SK-N-SH (cell line): ENCODE data around the gene ISLR. TPM values are rescaled to one million over a fixed set of nuclear protein-coding genes. Genes with fewer than 3 reads are reported as not detected.
A peak's percentile ranks its signal among the peaks of the same experiment; 100 is the strongest.

Source experiments
- CTCF ChIA-PET: fragments of 300-600, 350-600 bp; formaldehyde crosslinking; extraction: SDS; loops from one replicate; lab custom pipeline; 2021; lab: Yijun Ruan, JAX
- POLR2A ChIA-PET: fragments of 350-600 bp; sonication (Branson Sonifier 250); formaldehyde crosslinking; extraction: SDS; loops from one replicate; lab custom pipeline; 2020; ENCODE audit warnings: antibody characterized with exemption, inconsistent platforms; lab: Yijun Ruan, JAX
- DNase-seq: peaks from one replicate; pipeline ENCODE4 v3.0.0; 2012
- H2AFZ ChIP-seq: fragments of 200-600 bp; sonication (generic); 2 replicates; pipeline ENCODE4 v1.8.1; 2016; ENCODE audit warnings: antibody characterized with exemption, mild to moderate bottlenecking, low read depth
- H3F3A ChIP-seq: fragments of 200-600 bp; sonication (generic); replicated peaks from 2 replicates; pipeline ENCODE3; 2016; ENCODE audit warnings: antibody characterized with exemption, mild to moderate bottlenecking; ENCODE audit not compliant: insufficient read depth
- H3K27ac ChIP-seq, 2 experiments: fragments of 200-500 bp in 1 of 2; fragments of 200-600 bp in 1 of 2; sonication (Bioruptor generic) in 1 of 2; sonication (generic), shearing (Covaris generic) in 1 of 2; 2 replicates each; pipeline versions ENCODE4 v1.5.1 to v1.6.1; 2014 to 2016; ENCODE audit warnings: low read depth in 2 of 2, inconsistent platforms in 1 of 2, low read length in 1 of 2, mild to moderate bottlenecking in 1 of 2, mixed read lengths in 1 of 2
- H3K27me3 ChIP-seq: fragments of 200-600 bp; sonication (generic), shearing (Covaris generic); 2 replicates; pipeline ENCODE4 v1.6.1; 2016; ENCODE audit warnings: mixed run types; ENCODE audit not compliant: insufficient read depth
- H3K36me3 ChIP-seq, 2 experiments: fragments of 200-500 bp in 1 of 2; fragments of 200-600 bp in 1 of 2; sonication (Bioruptor generic) in 1 of 2; sonication (generic) in 1 of 2; replicated peaks in 1 of 2; 2 replicates each; pipeline versions ENCODE3 to v1.5.1; 2014 to 2016; ENCODE audit warnings: low read length in 1 of 2, mild to moderate bottlenecking in 1 of 2; ENCODE audit not compliant: insufficient read depth in 2 of 2, control insufficient read depth in 1 of 2
- H3K4me1 ChIP-seq, 2 experiments: fragments of 200-500 bp in 1 of 2; fragments of 200-600 bp in 1 of 2; sonication (Bioruptor generic) in 1 of 2; sonication (generic), shearing (Covaris generic) in 1 of 2; 2 replicates each; pipeline versions ENCODE4 v1.5.1 to v1.6.1; 2014 to 2016; ENCODE audit warnings: low read depth in 1 of 2, low read length in 1 of 2, mixed run types in 1 of 2; ENCODE audit not compliant: insufficient read depth in 2 of 2, control insufficient read depth in 1 of 2
- H3K4me2 ChIP-seq: fragments of 200-600 bp; sonication (generic), shearing (Covaris generic); 2 replicates; pipeline ENCODE4 v1.6.1; 2017; ENCODE audit warnings: mixed run types
- H3K4me3 ChIP-seq, 2 experiments: fragments of 200-500 bp in 1 of 2; fragments of 200-600 bp in 1 of 2; sonication (Bioruptor generic) in 1 of 2; sonication (generic), shearing (Covaris generic) in 1 of 2; 2 replicates each; pipeline versions ENCODE4 v1.5.1 to v1.8.1; 2014 to 2016; ENCODE audit warnings: low read depth in 2 of 2, inconsistent platforms in 1 of 2, low read length in 1 of 2, mild to moderate bottlenecking in 1 of 2, mixed read lengths in 1 of 2, moderate library complexity in 1 of 2
- H3K79me2 ChIP-seq: fragments of 200-600 bp; sonication (generic); 2 replicates; pipeline ENCODE4 v1.8.1; 2017; ENCODE audit warnings: mild to moderate bottlenecking; ENCODE audit not compliant: insufficient read depth
- H3K9ac ChIP-seq: fragments of 200-600 bp; sonication (generic); 2 replicates; pipeline ENCODE4 v1.6.1; 2017; ENCODE audit warnings: mixed run types
- H3K9me2 ChIP-seq: fragments of 200-600 bp; sonication (generic); 2 replicates; pipeline ENCODE4 v1.6.1; 2017; ENCODE audit warnings: mixed run types
- H3K9me3 ChIP-seq: fragments of 200-600 bp; sonication (generic); 2 replicates; pipeline ENCODE4 v1.6.1; 2017; ENCODE audit warnings: mixed run types, mild to moderate bottlenecking, moderate library complexity
- H4K20me1 ChIP-seq: fragments of 200-600 bp; sonication (generic); 2 replicates; pipeline ENCODE4 v1.6.1; 2017; ENCODE audit warnings: mild to moderate bottlenecking, mixed run types; ENCODE audit not compliant: insufficient read depth
- CHD2 ChIP-seq: fragments of 150-350 bp; IDR thresholded peaks from 2 replicates; pipeline ENCODE4 v1.6.1; 2018; ENCODE audit warnings: low read length; ENCODE audit not compliant: partially characterized antibody
- CTCF ChIP-seq: fragments of 200-600 bp; sonication (generic); IDR thresholded peaks from 2 replicates; pipeline ENCODE4 v1.6.1; 2017; ENCODE audit warnings: antibody characterized with exemption, mild to moderate bottlenecking, moderate library complexity
- ELF1 ChIP-seq: IDR thresholded peaks from 2 replicates; pipeline ENCODE4 v1.4.0; 2012
- EP300 ChIP-seq, 2 experiments: IDR thresholded peaks; 2 replicates each; pipeline versions ENCODE4 v1.4.0 to v1.6.1; 2012; ENCODE audit warnings: borderline replicate concordance in 1 of 2, low read depth in 1 of 2, low read length in 1 of 2
- FOSL2 ChIP-seq: IDR thresholded peaks from 2 replicates; pipeline ENCODE4 v1.4.0; 2012; ENCODE audit warnings: low read depth, mild to moderate bottlenecking, moderate library complexity, borderline replicate concordance
- FOXJ3 ChIP-seq: sonication (generic); formaldehyde crosslinking; IDR thresholded peaks from 2 replicates; pipeline ENCODE4 v1.5.1; 2020; ENCODE audit warnings: mild to moderate bottlenecking, missing genetic modification reagents
- FOXM1 ChIP-seq: IDR thresholded peaks from 2 replicates; pipeline ENCODE4 v1.4.0; 2012; ENCODE audit warnings: low read depth, mild to moderate bottlenecking
- MEF2A ChIP-seq: IDR thresholded peaks from 2 replicates; pipeline ENCODE4 v1.4.0; 2012; ENCODE audit warnings: low read depth, borderline replicate concordance
- NFIC ChIP-seq: IDR thresholded peaks from 2 replicates; pipeline ENCODE4 v1.4.0; 2012; ENCODE audit warnings: borderline replicate concordance
- NRF1 ChIP-seq: IDR thresholded peaks from 2 replicates; pipeline ENCODE4 v1.6.1; 2012; ENCODE audit warnings: low read depth, mild to moderate bottlenecking, low read length
- SMC3 ChIP-seq: IDR thresholded peaks from 2 replicates; pipeline ENCODE4 v1.6.1; 2012; ENCODE audit warnings: low read depth, low read length, improper control_type of control experiment
- TAF1 ChIP-seq: IDR thresholded peaks from 2 replicates; pipeline ENCODE4 v1.6.1; 2012; ENCODE audit warnings: low read depth, mild to moderate bottlenecking, low read length, moderate library complexity, borderline replicate concordance
- TCF12 ChIP-seq: IDR thresholded peaks from 2 replicates; pipeline ENCODE4 v1.4.0; 2012
- YY1 ChIP-seq: IDR thresholded peaks from 2 replicates; pipeline ENCODE4 v1.4.0; 2012; ENCODE audit warnings: low read depth, mild to moderate bottlenecking
- WGBS: methylation state at CpG from one replicate; pipeline ENCODE4 v1.1.6; 2017; ENCODE audit warnings: low lambda C conversion rate; 5-methylcytosine and 5-hydroxymethylcytosine counted together
- polyA plus RNA-seq, 3 experiments: library from polyadenylated mRNA; depleted of rRNA; stranded (reverse); fragments of >200 nt; gene quantifications; 2 replicates each; pipeline ENCODE4 v1.2.3, GENCODE V29; 2012
- TF ChIP-seq, protein P1 (sequence below): fragments of 150-350 bp; IDR thresholded peaks from 2 replicates; pipeline ENCODE4 v1.6.1; 2016; ENCODE audit warnings: mild to moderate bottlenecking, low read depth, low read length
- TF ChIP-seq, protein P2 (sequence below): IDR thresholded peaks from 2 replicates; pipeline ENCODE4 v1.4.0; 2012; ENCODE audit warnings: low read depth

Gene ISLR
- polyA plus RNA-seq, 1 of the 3 experiments (the other 2 are of a cell fraction), result 7.3 TPM

GRCh38 chr15:74128785-74129585, 44.5 kb upstream of the ISLR start:
- Histone ChIP-seq H3K27me3 (peaks cover 32% of the 10 kb centered on the region), H3K36me3 (no peaks in the 10 kb centered on the region), H3K9ac (no peak overlapping the region), H3K4me2 (peak overlapping the region; percentile 71), H3K79me2 (no peaks in the 10 kb centered on the region), H4K20me1 (no peaks in the 10 kb centered on the region), H2AFZ (no peak overlapping the region), H3K4me3 (peak overlapping the region; percentile 23 to 41), H3K9me2 (no peaks in the 10 kb centered on the region), H3K9me3 (no peaks in the 10 kb centered on the region), H3F3A (no peaks in the 10 kb centered on the region), H3K4me1 (peaks cover 0 to 31% of the 10 kb centered on the region in 2 experiments; a peak in 1 of 4 replicates), H3K27ac (peak overlapping the region in 1 of 2 experiments; percentile 9; a peak in 2 of 4 replicates)
- ChIA-PET POLR2A (interaction anchor here (0.9 to 3.4 kb wide), 8 partner anchors 27 to 193 kb away, joined by 3 to 17 read pairs (median 4); partner anchors contain the start of gene STRA6), CTCF (interaction anchor here (0.7 to 6.5 kb wide), 35 partner anchors 10 to 310 kb away, joined by 3 to 110 read pairs (median 6); partner anchors contain the start of genes ISLR and STRA6)
- 35% methylated on average over 22 of the region's 43 CpGs for WGBS
- TF ChIP-seq TAF1 (no peak), NFIC (no peak), ELF1 (no peak), MEF2A (no peak), EP300 (IDR thresholded peaks at IDR 0.05; ENCODE audit: borderline replicate concordance in 1 of 2, low read depth in 1 of 2, low read length in 1 of 2) (no peak), NRF1 (no peak), CHD2 (no peak), FOXJ3 (no peak)
- TF ChIP-seq, protein P1, sequence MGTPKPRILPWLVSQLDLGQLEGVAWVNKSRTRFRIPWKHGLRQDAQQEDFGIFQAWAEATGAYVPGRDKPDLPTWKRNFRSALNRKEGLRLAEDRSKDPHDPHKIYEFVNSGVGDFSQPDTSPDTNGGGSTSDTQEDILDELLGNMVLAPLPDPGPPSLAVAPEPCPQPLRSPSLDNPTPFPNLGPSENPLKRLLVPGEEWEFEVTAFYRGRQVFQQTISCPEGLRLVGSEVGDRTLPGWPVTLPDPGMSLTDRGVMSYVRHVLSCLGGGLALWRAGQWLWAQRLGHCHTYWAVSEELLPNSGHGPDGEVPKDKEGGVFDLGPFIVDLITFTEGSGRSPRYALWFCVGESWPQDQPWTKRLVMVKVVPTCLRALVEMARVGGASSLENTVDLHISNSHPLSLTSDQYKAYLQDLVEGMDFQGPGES, result no peak
- DNase-seq, result peak; percentile 60

DNA sequence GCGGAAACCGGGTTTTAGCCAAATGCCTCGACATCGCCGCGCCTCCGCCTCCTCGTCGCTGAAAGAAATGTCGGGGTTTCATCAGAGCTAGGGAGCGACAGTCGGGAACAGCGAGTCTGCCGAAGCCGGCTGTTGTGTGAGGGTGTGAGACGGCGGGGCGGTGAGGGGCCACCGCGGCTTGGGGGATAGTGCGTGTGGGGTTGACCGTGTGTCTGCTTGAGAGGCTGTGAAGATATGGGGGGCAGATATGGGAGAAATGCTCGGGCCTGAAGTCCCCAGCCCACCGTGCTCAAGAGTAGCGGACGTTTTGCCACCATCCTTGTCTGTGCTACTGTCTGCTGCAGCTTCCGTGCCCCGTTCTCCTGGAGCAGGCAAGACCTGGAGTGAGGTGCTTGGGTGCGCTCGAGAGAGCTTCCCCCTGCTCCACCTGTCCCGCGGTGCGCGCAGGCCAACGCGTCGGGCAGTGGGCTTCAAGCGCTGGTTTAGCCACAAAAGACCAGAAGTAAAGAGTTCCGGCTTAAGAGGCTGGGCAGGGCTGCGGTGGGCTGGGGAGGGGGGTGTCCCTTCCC, 43.8 kb upstream of the ISLR start:
- POLR2A ChIA-PET, result interaction anchor here (1.0 to 3.4 kb wide), 5 partner anchors 26 to 179 kb away, joined by 3 to 17 read pairs (median 7); partner anchors contain the start of gene STRA6
- DNase-seq, result peak; percentile 57
- 24% methylated on average over 31 of the region's 40 CpGs for WGBS

More for the DNA sequence above, 43.8 kb upstream of the ISLR start:
- Histone ChIP-seq H3K79me2 (no peaks in the 10 kb centered on the region), H3K36me3 (no peaks in the 10 kb centered on the region), H3K4me1 (peaks cover 0 to 31% of the 10 kb centered on the region in 2 experiments; a peak in 1 of 4 replicates), H3K27me3 (peaks cover 32% of the 10 kb centered on the region), H3K4me2 (peak overlapping the region; percentile 71), H3K9me3 (no peaks in the 10 kb centered on the region), H3F3A (no peaks in the 10 kb centered on the region), H3K9me2 (no peaks in the 10 kb centered on the region), H4K20me1 (no peaks in the 10 kb centered on the region), H3K9ac (no peak overlapping the region), H3K27ac (peak overlapping the region in 1 of 2 experiments; percentile 44; a peak in 2 of 4 replicates), H2AFZ (0 out of 2 replicates have a peak overlapping the region, but pooled peaks have one; percentile 56), H3K4me3 (peak overlapping the region; percentile 23 to 41)
- TF ChIP-seq FOXM1 (no peak), CTCF (no peak), EP300 (IDR thresholded peaks at IDR 0.05; ENCODE audit: borderline replicate concordance in 1 of 2, low read depth in 1 of 2, low read length in 1 of 2) (no peak), YY1 (no peak), FOSL2 (no peak), SMC3 (no peak), TCF12 (no peak), FOXJ3 (no peak)
- TF ChIP-seq, protein P2, sequence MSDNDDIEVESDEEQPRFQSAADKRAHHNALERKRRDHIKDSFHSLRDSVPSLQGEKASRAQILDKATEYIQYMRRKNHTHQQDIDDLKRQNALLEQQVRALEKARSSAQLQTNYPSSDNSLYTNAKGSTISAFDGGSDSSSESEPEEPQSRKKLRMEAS, result no peak
- CTCF ChIA-PET, result interaction anchor here (1.0 to 6.5 kb wide), 14 partner anchors 26 to 192 kb away, joined by 3 to 110 read pairs (median 13); partner anchors contain the start of genes ISLR and STRA6
